ENCODE data around the gene PTPN1. TPM values are rescaled to one million over a fixed set of nuclear protein-coding genes. Genes with fewer than 3 reads are reported as not detected.

Gene PTPN1
- polyA plus RNA-seq, 3 donors: 12.4 to 21.4 (median 19.1) TPM

- Histone ChIP-seq H3K36me3 (replicated peaks in 1 of 2; ENCODE audit: control insufficient read depth in 1 of 2, insufficient read depth in 2 of 2, low read length in 2 of 2) (no peaks in the 10 kb centered on the region), H3K27me3 (ENCODE audit: control insufficient read depth in 2 of 2, insufficient read depth in 2 of 2, low read length in 2 of 2) (no peaks in the 10 kb centered on the region), H3K9me3 (replicated peaks in 1 of 2; ENCODE audit: control insufficient read depth in 1 of 2, insufficient read depth in 1 of 2, low read length in 2 of 2) (no peaks in the 10 kb centered on the region), H3K27ac (ENCODE audit: low read depth in 1 of 2, low read length in 2 of 2) (no peak overlapping the region), H4K20me1 (ENCODE audit: insufficient read depth, low read length) (no peaks in the 10 kb centered on the region), H3K4me3 (replicated peaks in 1 of 3; ENCODE audit: low read depth in 2 of 3, low read length in 3 of 3) (no peak overlapping the region), H2AFZ (ENCODE audit: insufficient read depth, low read depth, low read length, poor library complexity, severe bottlenecking) (no peak overlapping the region), H3K4me1 (ENCODE audit: control insufficient read depth in 1 of 2, insufficient read depth in 2 of 2, low read length in 2 of 2) (no peaks in the 10 kb centered on the region), H3K9ac (ENCODE audit: insufficient read depth, low read length, poor library complexity, severe bottlenecking) (no peak overlapping the region), H3K4me2 (replicated peaks; ENCODE audit: extremely low read depth, low read length, poor library complexity, severe bottlenecking) (no peak overlapping the region), H3K79me2 (ENCODE audit: insufficient read depth, low read length) (no peaks in the 10 kb centered on the region)
- Mint-ChIP-seq H3K36me3 (no peaks in the 10 kb centered on the region), H3K9me3 (no peaks in the 10 kb centered on the region), H3K27me3 (ENCODE audit: low read depth in 3 of 3) (peaks cover 1 to 10% (median 4%) of the 10 kb centered on the region in 3 donors), H3K4me3 (no peak overlapping the region), H3K27ac (no peak overlapping the region), H3K4me1 (peaks cover 3% of the 10 kb centered on the region)
- intact Hi-C loops (cut with micrococcal nuclease): no loop called here
- TF ChIP-seq, protein P1, sequence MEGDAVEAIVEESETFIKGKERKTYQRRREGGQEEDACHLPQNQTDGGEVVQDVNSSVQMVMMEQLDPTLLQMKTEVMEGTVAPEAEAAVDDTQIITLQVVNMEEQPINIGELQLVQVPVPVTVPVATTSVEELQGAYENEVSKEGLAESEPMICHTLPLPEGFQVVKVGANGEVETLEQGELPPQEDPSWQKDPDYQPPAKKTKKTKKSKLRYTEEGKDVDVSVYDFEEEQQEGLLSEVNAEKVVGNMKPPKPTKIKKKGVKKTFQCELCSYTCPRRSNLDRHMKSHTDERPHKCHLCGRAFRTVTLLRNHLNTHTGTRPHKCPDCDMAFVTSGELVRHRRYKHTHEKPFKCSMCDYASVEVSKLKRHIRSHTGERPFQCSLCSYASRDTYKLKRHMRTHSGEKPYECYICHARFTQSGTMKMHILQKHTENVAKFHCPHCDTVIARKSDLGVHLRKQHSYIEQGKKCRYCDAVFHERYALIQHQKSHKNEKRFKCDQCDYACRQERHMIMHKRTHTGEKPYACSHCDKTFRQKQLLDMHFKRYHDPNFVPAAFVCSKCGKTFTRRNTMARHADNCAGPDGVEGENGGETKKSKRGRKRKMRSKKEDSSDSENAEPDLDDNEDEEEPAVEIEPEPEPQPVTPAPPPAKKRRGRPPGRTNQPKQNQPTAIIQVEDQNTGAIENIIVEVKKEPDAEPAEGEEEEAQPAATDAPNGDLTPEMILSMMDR (IDR thresholded peaks at IDR 0.05): no peak
- WGBS (ENCODE audit: insufficient coverage): 83% methylated on average over 5 of the region's 10 CpGs
- no peak for DNase-seq
Observed at GRCh38 chr20:50633361-50633760, 123.2 kb downstream of the PTPN1 start.

DNA sequence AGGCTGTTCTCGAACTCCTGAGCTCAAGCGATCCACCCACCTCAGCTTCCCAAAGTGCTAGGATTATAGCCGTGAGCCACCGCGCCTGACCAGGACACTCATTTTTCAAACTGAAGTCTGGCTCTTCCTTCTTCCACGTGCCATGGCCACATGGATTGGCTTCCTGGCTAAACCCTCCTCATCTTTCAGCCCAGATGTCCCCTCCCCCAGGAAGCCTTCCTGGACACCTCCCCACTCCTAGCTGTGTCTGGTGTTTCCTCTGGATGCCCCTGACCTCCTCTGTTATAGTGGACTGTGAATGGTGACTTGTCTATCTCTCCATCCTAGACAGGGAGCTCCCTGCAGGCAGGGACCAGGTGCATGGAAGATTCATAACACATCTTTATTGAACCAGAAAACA is 124.0 kb downstream of the PTPN1 start:
- no peaks in the 10 kb centered on the region for H3K9me3 ChIP-seq (replicated peaks in 1 of 2; ENCODE audit: control insufficient read depth in 1 of 2, insufficient read depth in 1 of 2, low read length in 2 of 2)
- no peaks in the 10 kb centered on the region for H3K79me2 ChIP-seq (ENCODE audit: insufficient read depth, low read length)
- Mint-ChIP-seq H3K27me3 (ENCODE audit: low read depth in 3 of 3) (peaks cover 1 to 10% (median 4%) of the 10 kb centered on the region in 3 donors), H3K4me3 (no peak overlapping the region), H3K9me3 (no peaks in the 10 kb centered on the region), H3K36me3 (no peaks in the 10 kb centered on the region), H3K4me1 (peaks cover 3% of the 10 kb centered on the region), H3K27ac (no peak overlapping the region)
- H3K36me3 ChIP-seq (replicated peaks in 1 of 2; ENCODE audit: control insufficient read depth in 1 of 2, insufficient read depth in 2 of 2, low read length in 2 of 2): no peaks in the 10 kb centered on the region
- 96% methylated on average over 5 of the region's 6 CpGs for WGBS (ENCODE audit: insufficient coverage)
- H3K4me1 ChIP-seq (ENCODE audit: control insufficient read depth in 1 of 2, insufficient read depth in 2 of 2, low read length in 2 of 2): no peaks in the 10 kb centered on the region
- H3K27ac ChIP-seq (ENCODE audit: low read depth in 1 of 2, low read length in 2 of 2): no peak overlapping the region
- no peak overlapping the region for H3K9ac ChIP-seq (ENCODE audit: insufficient read depth, low read length, poor library complexity, severe bottlenecking)
- TF ChIP-seq, protein P1 (IDR thresholded peaks at IDR 0.05): no peak
- H3K4me2 ChIP-seq (replicated peaks; ENCODE audit: extremely low read depth, low read length, poor library complexity, severe bottlenecking): no peak overlapping the region
- no peak for DNase-seq
- intact Hi-C loops (cut with micrococcal nuclease): no loop called here
- no peaks in the 10 kb centered on the region for H3K27me3 ChIP-seq (ENCODE audit: control insufficient read depth in 2 of 2, insufficient read depth in 2 of 2, low read length in 2 of 2)
- no peak overlapping the region for H2AFZ ChIP-seq (ENCODE audit: insufficient read depth, low read depth, low read length, poor library complexity, severe bottlenecking)
- no peaks in the 10 kb centered on the region for H4K20me1 ChIP-seq (ENCODE audit: insufficient read depth, low read length)
- H3K4me3 ChIP-seq (replicated peaks in 1 of 3; ENCODE audit: low read depth in 2 of 3, low read length in 3 of 3): no peak overlapping the region

Small RNAs within 50 kb of the gene (small RNA-seq; reads per million reads assigned to genes)
- gene COX6CP2 (ENCODE audit: insufficient read length, low read depth): not detected
- not detected for gene MIR1302-5 (ENCODE audit: insufficient read length, low read depth)
- gene MIR645 (ENCODE audit: insufficient read length, low read depth): not detected
- gene RF00019 (ENCODE audit: insufficient read length, low read depth): not detected

Other genes with a start within 250 kb of the PTPN1 start
- not detected for gene RIPOR3, start 181.2 kb downstream of the PTPN1 start, polyA plus RNA-seq
- under 1 TPM; 0.04 to 0.13 (median 0.13) TPM for gene PARD6B, start 221.2 kb downstream of the PTPN1 start, polyA plus RNA-seq